OCI-LY7 (cell line): Measurements from ENCODE around the gene CDH22. TPM values are rescaled to one million over a fixed set of nuclear protein-coding genes. Genes with fewer than 3 reads are reported as not detected.

Experiments used
- BruUV-seq: library from RNA; stranded (reverse); fragments of 400-500 nt; replicated peaks from 2 replicates; lab custom pipeline; 2021; lab: Mats Ljungman, UMichigan
- CTCF ChIA-PET: fragments of 300-600 bp; sonication (Branson Sonifier 250); formaldehyde crosslinking; loops from one replicate; lab custom pipeline; 2022; ENCODE audit warnings: antibody characterized with exemption; ENCODE audit not compliant: unreplicated experiment; lab: Charles Lee
- POLR2A ChIA-PET: fragments of 300-600 bp; sonication (Branson Sonifier 250); formaldehyde crosslinking; loops from one replicate; lab custom pipeline; 2022; ENCODE audit warnings: antibody characterized with exemption; lab: Charles Lee
- DNase-seq: peaks from one replicate; pipeline ENCODE4 v3.0.0-alpha.2; 2015; ENCODE audit warnings: low spot score
- H2AFZ ChIP-seq: fragments of 200-600 bp; sonication (generic), shearing (Covaris generic); 2 replicates; pipeline ENCODE4 v1.6.1; 2014; ENCODE audit warnings: mild to moderate bottlenecking, antibody characterized with exemption, low read length, moderate library complexity
- H3K27ac ChIP-seq: fragments of 200-600 bp; sonication (generic); 2 replicates; pipeline ENCODE4 v1.5.1; 2014; ENCODE audit warnings: mixed run types, low read depth, mild to moderate bottlenecking, moderate library complexity, low read length, inconsistent platforms; ENCODE audit not compliant: poor library complexity, severe bottlenecking
- H3K36me3 ChIP-seq: fragments of 200-600 bp; sonication (generic); 2 replicates; pipeline ENCODE4 v1.6.1; 2014; ENCODE audit warnings: mild to moderate bottlenecking, antibody characterized with exemption, low read length, moderate library complexity, mixed read lengths; ENCODE audit not compliant: insufficient read depth
- H3K4me1 ChIP-seq: fragments of 200-600 bp; sonication (generic); 2 replicates; pipeline ENCODE4 v1.5.1; 2014; ENCODE audit warnings: mild to moderate bottlenecking, low read length; ENCODE audit not compliant: insufficient read depth, poor library complexity, severe bottlenecking
- H3K4me2 ChIP-seq: fragments of 200-600 bp; sonication (generic); 2 replicates; pipeline ENCODE4 v1.6.1; 2014; ENCODE audit warnings: mild to moderate bottlenecking, low read length
- H3K4me3 ChIP-seq: fragments of 200-600 bp; sonication (generic); 2 replicates; pipeline ENCODE4 v1.5.1; 2014; ENCODE audit warnings: mild to moderate bottlenecking, low read depth, low read length; ENCODE audit not compliant: poor library complexity, severe bottlenecking
- H3K79me2 ChIP-seq: fragments of 200-600 bp; sonication (generic); 2 replicates; pipeline ENCODE4 v1.6.1; 2016; ENCODE audit warnings: low read depth, mild to moderate bottlenecking, low read length, moderate library complexity, mixed read lengths; ENCODE audit not compliant: insufficient read depth
- H3K9me2 ChIP-seq: fragments of 200-600 bp; sonication (generic); 2 replicates; pipeline ENCODE4 v1.6.1; 2016; ENCODE audit warnings: mild to moderate bottlenecking, low read length, mixed read lengths; ENCODE audit not compliant: insufficient read depth
- H3K9me3 ChIP-seq: fragments of 200-600 bp; sonication (generic); 2 replicates; pipeline ENCODE4 v1.6.1; 2014; ENCODE audit warnings: mild to moderate bottlenecking, mixed run types, low read length, mixed read lengths
- H4K20me1 ChIP-seq: fragments of 200-600 bp; sonication (generic); 2 replicates; pipeline ENCODE4 v1.6.1; 2014; ENCODE audit warnings: mild to moderate bottlenecking, antibody characterized with exemption, low read length, moderate library complexity, mixed read lengths; ENCODE audit not compliant: insufficient read depth
- EZH2phosphoT487 ChIP-seq: fragments of 200-600 bp; sonication (generic); IDR thresholded peaks from 2 replicates; pipeline ENCODE4 v1.6.1; 2018; ENCODE audit warnings: low read depth, borderline replicate concordance, mild to moderate bottlenecking, mixed run types, antibody characterized with exemption, low read length, moderate library complexity, mixed read lengths
- intact Hi-C: fragments of 100-400 bp; cut with micrococcal nuclease; formaldehyde crosslinking; loops from one replicate; pipeline ENCODE4 v1.10.0; 2022; ENCODE audit not compliant: unreplicated experiment
- total RNA-seq, 2 experiments: library from RNA; depleted of rRNA in 1 of 2; stranded (reverse); fragments of >200 nt in 1 of 2; shearing (Covaris generic) in 1 of 2; gene quantifications; 2 replicates each; pipeline ENCODE4 v1.2.3, GENCODE V29; 2014 to 2022
- TF ChIP-seq, protein P1 (sequence below): fragments of 200-600 bp; sonication (generic); conservative IDR thresholded peaks from 2 replicates; pipeline ENCODE4 v1.5.1; 2014; ENCODE audit warnings: mild to moderate bottlenecking, antibody characterized with exemption, low read length, moderate library complexity, mixed read lengths

The CDH22 gene
- total RNA-seq, 2 experiments from 2014 or later, result not detected

DNA sequence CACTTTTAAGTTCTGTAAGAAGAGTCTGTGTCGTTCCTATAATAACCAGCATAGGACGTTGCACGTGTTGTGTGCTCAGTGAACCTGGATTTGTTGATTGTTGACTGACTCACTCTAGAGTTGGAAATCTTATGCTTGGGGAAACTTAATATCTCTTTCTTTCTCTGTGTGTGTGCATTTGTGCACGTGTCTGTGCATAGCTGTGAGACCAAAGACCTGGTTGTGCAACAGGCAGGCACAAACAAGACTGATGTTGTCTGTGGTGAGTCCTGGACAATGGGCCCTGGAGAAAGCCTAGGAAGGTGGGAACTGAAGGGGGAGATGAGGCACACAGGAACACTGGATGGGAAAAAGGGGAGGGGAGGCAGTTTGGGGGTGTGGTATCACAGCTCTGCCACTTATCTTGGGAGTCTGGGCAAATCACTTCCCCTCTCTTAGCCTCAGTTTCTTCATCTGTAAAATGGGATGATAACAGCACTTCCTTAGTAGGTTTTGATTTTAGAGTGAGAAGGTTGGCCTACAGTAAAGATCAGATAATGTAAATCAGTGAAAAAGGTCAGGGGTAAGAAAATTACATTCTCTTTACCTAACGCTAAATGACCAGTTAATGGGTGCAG, 181.8 kb downstream of the CDH22 start:
- no TSS peak for BruUV-seq
- Histone ChIP-seq H3K4me2 (no peak overlapping the region), H4K20me1 (0 out of 2 replicates have a peak, but pooled peaks cover 1% of the 10 kb centered on the region), H3K79me2 (peaks cover 4% of the 10 kb centered on the region; the same call in 1 of the 2 replicates), H3K27ac (no peak overlapping the region), H3K36me3 (peaks cover 73% of the 10 kb centered on the region), H3K9me2 (no peaks in the 10 kb centered on the region), H2AFZ (no peak overlapping the region), H3K9me3 (no peaks in the 10 kb centered on the region), H3K4me1 (peaks cover 2% of the 10 kb centered on the region), H3K4me3 (no peak overlapping the region)
- intact Hi-C loops, result no loop called here
- ChIA-PET POLR2A (no interaction called here), CTCF (no interaction called here)
- TF ChIP-seq EZH2phosphoT487, result no peak
- TF ChIP-seq, protein P1, sequence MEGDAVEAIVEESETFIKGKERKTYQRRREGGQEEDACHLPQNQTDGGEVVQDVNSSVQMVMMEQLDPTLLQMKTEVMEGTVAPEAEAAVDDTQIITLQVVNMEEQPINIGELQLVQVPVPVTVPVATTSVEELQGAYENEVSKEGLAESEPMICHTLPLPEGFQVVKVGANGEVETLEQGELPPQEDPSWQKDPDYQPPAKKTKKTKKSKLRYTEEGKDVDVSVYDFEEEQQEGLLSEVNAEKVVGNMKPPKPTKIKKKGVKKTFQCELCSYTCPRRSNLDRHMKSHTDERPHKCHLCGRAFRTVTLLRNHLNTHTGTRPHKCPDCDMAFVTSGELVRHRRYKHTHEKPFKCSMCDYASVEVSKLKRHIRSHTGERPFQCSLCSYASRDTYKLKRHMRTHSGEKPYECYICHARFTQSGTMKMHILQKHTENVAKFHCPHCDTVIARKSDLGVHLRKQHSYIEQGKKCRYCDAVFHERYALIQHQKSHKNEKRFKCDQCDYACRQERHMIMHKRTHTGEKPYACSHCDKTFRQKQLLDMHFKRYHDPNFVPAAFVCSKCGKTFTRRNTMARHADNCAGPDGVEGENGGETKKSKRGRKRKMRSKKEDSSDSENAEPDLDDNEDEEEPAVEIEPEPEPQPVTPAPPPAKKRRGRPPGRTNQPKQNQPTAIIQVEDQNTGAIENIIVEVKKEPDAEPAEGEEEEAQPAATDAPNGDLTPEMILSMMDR, result no peak
- DNase-seq, result no peak

Other genes with a start within 250 kb of the CDH22 start
- 21.8 and 23.4 TPM in 2 replicates for gene NCOA5, start 218.5 kb downstream of the CDH22 start, total RNA-seq (2014; rRNA removed; shearing (Covaris generic))
- 29.1 and 33.7 TPM in 2 replicates for gene NCOA5, start 218.5 kb downstream of the CDH22 start, total RNA-seq (2022)
- gene CD40, start 190.2 kb downstream of the CDH22 start, total RNA-seq (2014; rRNA removed; shearing (Covaris generic)), result 23.0 and 34.7 TPM in 2 replicates
- 64.2 and 71.6 TPM in 2 replicates for gene CD40, start 190.2 kb downstream of the CDH22 start, total RNA-seq (2022)
- 16.0 and 18.9 TPM in 2 replicates for gene ELMO2, start 98.1 kb upstream of the CDH22 start, total RNA-seq (2014; rRNA removed; shearing (Covaris generic))
- gene ELMO2, start 98.1 kb upstream of the CDH22 start, total RNA-seq (2022), result 33.5 and 36.4 TPM in 2 replicates
- not detected in 2 replicates for gene ZNF334, start 205.1 kb upstream of the CDH22 start, total RNA-seq (2014; rRNA removed; shearing (Covaris generic))
- gene ZNF334, start 205.1 kb upstream of the CDH22 start, total RNA-seq (2022), result not detected in 2 replicates
- not detected in 2 replicates for gene OCSTAMP, start 242.2 kb upstream of the CDH22 start, total RNA-seq (2014; rRNA removed; shearing (Covaris generic))
- gene OCSTAMP, start 242.2 kb upstream of the CDH22 start, total RNA-seq (2022), result not detected in 2 replicates